Suprapubic skin (tissue), 3 donors: ENCODE measurements around the gene TEAD1.

ENCODE experiments used
- POLR2A ChIP-seq, 2 donors: fragments of 450-650 bp; IDR thresholded peaks; one replicate each; pipeline ENCODE4 v1.6.1; 2017; ENCODE audit warnings: antibody characterized with exemption in 2 of 2, mild to moderate bottlenecking in 2 of 2, moderate library complexity in 2 of 2
- TF ChIP-seq, protein P1 (sequence below), 2 donors: fragments of 200-600 bp in 1 of 2; fragments of 450-650 bp in 1 of 2; sonication (generic) in 1 of 2; IDR thresholded peaks; one replicate each; pipeline ENCODE4 v1.5.1; 2016 to 2019; ENCODE audit warnings: antibody characterized with exemption in 2 of 2, mild to moderate bottlenecking in 1 of 2, moderate library complexity in 1 of 2

DNA sequence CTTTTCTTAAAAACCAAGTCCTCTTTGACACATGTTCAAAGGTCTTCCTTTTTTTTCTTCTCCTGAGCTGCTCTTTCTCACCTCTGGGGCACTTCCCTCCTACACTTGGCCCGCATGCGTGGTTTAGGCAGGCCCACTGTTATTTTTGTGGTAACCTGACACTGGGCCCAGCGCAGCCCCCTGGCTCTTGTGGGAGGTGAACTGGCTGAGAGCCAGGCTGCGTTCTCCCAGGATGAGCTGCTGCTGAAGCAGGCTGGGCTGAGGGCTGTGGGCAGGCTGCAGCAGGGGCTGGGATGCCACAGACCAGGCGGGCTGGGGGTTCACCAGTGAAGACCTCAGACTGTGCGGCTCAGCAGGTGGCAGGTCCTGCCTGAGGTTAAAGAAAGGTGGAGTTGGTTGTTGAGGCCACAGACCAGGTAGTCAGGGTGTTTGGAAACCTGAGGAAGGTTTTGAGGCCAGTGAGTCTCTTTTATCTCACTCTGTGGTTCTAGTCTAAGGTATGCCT lies 72.4 kb downstream of the TEAD1 start:
- no peak for TF ChIP-seq POLR2A (IDR thresholded peaks at IDR 0.05)
- TF ChIP-seq, protein P1, sequence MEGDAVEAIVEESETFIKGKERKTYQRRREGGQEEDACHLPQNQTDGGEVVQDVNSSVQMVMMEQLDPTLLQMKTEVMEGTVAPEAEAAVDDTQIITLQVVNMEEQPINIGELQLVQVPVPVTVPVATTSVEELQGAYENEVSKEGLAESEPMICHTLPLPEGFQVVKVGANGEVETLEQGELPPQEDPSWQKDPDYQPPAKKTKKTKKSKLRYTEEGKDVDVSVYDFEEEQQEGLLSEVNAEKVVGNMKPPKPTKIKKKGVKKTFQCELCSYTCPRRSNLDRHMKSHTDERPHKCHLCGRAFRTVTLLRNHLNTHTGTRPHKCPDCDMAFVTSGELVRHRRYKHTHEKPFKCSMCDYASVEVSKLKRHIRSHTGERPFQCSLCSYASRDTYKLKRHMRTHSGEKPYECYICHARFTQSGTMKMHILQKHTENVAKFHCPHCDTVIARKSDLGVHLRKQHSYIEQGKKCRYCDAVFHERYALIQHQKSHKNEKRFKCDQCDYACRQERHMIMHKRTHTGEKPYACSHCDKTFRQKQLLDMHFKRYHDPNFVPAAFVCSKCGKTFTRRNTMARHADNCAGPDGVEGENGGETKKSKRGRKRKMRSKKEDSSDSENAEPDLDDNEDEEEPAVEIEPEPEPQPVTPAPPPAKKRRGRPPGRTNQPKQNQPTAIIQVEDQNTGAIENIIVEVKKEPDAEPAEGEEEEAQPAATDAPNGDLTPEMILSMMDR (IDR thresholded peaks at IDR 0.05), result no peak
